DND-41 (cell line): ENCODE data around the gene MARVELD3.

ENCODE experiments used
- ATAC-seq: fragments of 200-7000 bp; cut with Tn5 transposase; 3 replicates; pipeline ENCODE4 v1.9.1; 2021; ENCODE audit warnings: low read depth; ENCODE audit not compliant: insufficient read depth
- DNase-seq: peaks from one replicate; pipeline ENCODE4 v3.0.0-alpha.2; 2020
- H2AFZ ChIP-seq: 2 replicates; pipeline ENCODE4 v1.6.0; 2012; ENCODE audit warnings: low read depth, low read length
- H3K27ac ChIP-seq: 2 replicates; pipeline ENCODE4 v1.5.1; 2012; ENCODE audit warnings: low read length, inconsistent platforms
- H3K27me3 ChIP-seq: fragments of 200-600 bp; sonication (generic); 2 replicates; pipeline ENCODE4 v1.6.0; 2012; ENCODE audit warnings: low read length, mild to moderate bottlenecking, inconsistent platforms; ENCODE audit not compliant: insufficient read depth, poor library complexity
- H3K36me3 ChIP-seq: 2 replicates; pipeline ENCODE4 v1.5.1; 2012; ENCODE audit warnings: low read length, inconsistent platforms; ENCODE audit not compliant: insufficient read depth
- H3K4me1 ChIP-seq: 2 replicates; pipeline ENCODE4 v1.5.1; 2012; ENCODE audit warnings: mild to moderate bottlenecking, low read length; ENCODE audit not compliant: insufficient read depth
- H3K4me2 ChIP-seq: 2 replicates; pipeline ENCODE4 v1.6.0; 2012; ENCODE audit warnings: mild to moderate bottlenecking, moderate library complexity, low read length, inconsistent platforms; ENCODE audit not compliant: insufficient read depth
- H3K4me3 ChIP-seq, 2 experiments: fragments of 200-600 bp in 1 of 2; shearing (Covaris generic) in 1 of 2; 2 replicates each; pipeline ENCODE4 v1.5.1; 2012 to 2016; ENCODE audit warnings: inconsistent platforms in 2 of 2, low read length in 2 of 2, mild to moderate bottlenecking in 2 of 2, low read depth in 1 of 2, moderate library complexity in 1 of 2
- H3K79me2 ChIP-seq: 2 replicates; pipeline ENCODE4 v1.6.0; 2012; ENCODE audit warnings: low read length, inconsistent platforms; ENCODE audit not compliant: insufficient read depth
- H3K9ac ChIP-seq: 2 replicates; pipeline ENCODE4 v1.6.0; 2012; ENCODE audit warnings: low read depth, mild to moderate bottlenecking, inconsistent platforms, low read length, moderate library complexity
- H3K9me3 ChIP-seq: 2 replicates; pipeline ENCODE4 v1.5.1; 2012; ENCODE audit warnings: low read length, moderate library complexity, mild to moderate bottlenecking, inconsistent platforms; ENCODE audit not compliant: insufficient read depth, severe bottlenecking
- H4K20me1 ChIP-seq: 2 replicates; pipeline ENCODE4 v1.6.0; 2012; ENCODE audit warnings: low read length; ENCODE audit not compliant: insufficient read depth
- EZH2 ChIP-seq: IDR thresholded peaks from 3 replicates; pipeline ENCODE4 v1.6.1; 2012; ENCODE audit warnings: borderline replicate concordance, low read depth, mild to moderate bottlenecking, moderate library complexity, low read length, inconsistent platforms; ENCODE audit not compliant: severe bottlenecking
- TF ChIP-seq, protein P1 (sequence below): IDR thresholded peaks from 2 replicates; pipeline ENCODE4 v1.5.1; 2012; ENCODE audit warnings: borderline replicate concordance, low read length, moderate library complexity, mild to moderate bottlenecking; ENCODE audit not compliant: poor library complexity, severe bottlenecking; ENCODE audit errors: extremely low read depth

Gene MARVELD3

GRCh38 chr16:71590584-71590983 lies 35.4 kb upstream of the MARVELD3 start:
- ATAC-seq (no peak), DNase-seq (no peak)
- no peak for TF ChIP-seq EZH2
- TF ChIP-seq, protein P1, sequence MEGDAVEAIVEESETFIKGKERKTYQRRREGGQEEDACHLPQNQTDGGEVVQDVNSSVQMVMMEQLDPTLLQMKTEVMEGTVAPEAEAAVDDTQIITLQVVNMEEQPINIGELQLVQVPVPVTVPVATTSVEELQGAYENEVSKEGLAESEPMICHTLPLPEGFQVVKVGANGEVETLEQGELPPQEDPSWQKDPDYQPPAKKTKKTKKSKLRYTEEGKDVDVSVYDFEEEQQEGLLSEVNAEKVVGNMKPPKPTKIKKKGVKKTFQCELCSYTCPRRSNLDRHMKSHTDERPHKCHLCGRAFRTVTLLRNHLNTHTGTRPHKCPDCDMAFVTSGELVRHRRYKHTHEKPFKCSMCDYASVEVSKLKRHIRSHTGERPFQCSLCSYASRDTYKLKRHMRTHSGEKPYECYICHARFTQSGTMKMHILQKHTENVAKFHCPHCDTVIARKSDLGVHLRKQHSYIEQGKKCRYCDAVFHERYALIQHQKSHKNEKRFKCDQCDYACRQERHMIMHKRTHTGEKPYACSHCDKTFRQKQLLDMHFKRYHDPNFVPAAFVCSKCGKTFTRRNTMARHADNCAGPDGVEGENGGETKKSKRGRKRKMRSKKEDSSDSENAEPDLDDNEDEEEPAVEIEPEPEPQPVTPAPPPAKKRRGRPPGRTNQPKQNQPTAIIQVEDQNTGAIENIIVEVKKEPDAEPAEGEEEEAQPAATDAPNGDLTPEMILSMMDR: no peak
- no peaks in the 10 kb centered on the region for H3K4me1 ChIP-seq
- no peak overlapping the region for H3K9ac ChIP-seq
- H3K9me3 ChIP-seq: no peaks in the 10 kb centered on the region
- H3K36me3 ChIP-seq: no peaks in the 10 kb centered on the region
- H3K4me3 ChIP-seq: no peak overlapping the region
- H3K27me3 ChIP-seq: peaks cover 4% of the 10 kb centered on the region
- H2AFZ ChIP-seq: no peak overlapping the region
- no peaks in the 10 kb centered on the region for H4K20me1 ChIP-seq
- no peak overlapping the region for H3K4me2 ChIP-seq
- no peak overlapping the region for H3K27ac ChIP-seq
- no peaks in the 10 kb centered on the region for H3K79me2 ChIP-seq

GRCh38 chr16:71591917-71592316 lies 34.1 kb upstream of the MARVELD3 start:
- Histone ChIP-seq H3K9me3 (no peaks in the 10 kb centered on the region), H4K20me1 (no peaks in the 10 kb centered on the region), H3K4me1 (no peaks in the 10 kb centered on the region), H3K27me3 (peaks cover 4% of the 10 kb centered on the region), H3K36me3 (no peaks in the 10 kb centered on the region), H3K27ac (no peak overlapping the region), H3K4me2 (no peak overlapping the region), H3K9ac (no peak overlapping the region), H2AFZ (no peak overlapping the region), H3K79me2 (no peaks in the 10 kb centered on the region), H3K4me3 (no peak overlapping the region)
- ATAC-seq: no peak
- no peak for DNase-seq
- TF ChIP-seq EZH2: no peak
- TF ChIP-seq, protein P1: no peak

DNA sequence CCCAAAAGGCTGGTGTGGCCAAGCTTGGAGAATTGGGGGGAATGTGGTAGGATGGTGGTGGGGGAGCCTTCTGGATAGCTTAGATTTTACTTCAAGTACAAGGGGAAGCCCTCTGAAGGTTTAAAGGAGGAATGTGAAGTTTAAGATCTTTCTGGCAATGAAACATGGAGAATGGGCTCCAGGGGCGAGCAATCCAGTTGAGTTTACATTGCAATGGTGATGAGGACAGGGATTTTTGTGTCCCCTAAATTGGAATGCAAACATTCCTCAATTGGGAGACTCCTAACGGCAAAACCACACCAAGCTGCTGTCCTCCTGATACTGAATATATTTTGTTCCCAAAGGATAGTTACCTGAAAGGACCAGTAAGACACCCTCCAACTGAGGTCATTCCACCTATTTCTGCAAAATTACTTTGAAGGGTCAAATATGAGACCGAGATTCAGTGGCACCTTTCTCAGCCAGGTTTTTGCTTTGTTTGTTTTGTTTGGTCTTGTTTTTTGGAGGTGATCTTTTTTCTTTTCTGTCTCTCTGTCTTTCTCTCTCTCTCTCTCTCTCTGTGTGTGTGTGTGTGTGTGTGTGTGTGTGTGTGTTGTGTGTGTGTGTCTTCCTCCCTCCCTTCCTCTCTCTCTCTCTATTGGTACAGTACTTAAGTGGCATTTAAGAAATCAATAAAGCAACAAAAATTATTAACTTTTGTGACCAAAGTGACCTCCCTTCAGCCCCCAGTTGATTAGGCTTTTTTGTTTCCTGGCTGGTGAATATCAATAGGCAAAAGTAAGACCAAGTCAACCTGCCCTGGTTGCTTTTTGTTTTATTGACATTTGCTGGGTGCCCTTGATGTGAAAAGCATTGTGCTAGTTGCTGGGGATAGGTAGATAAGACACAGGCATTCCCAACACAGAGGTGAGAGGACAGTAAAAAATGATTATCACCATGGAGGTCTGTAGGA lies 32.7 kb upstream of the MARVELD3 start:
- no peaks in the 10 kb centered on the region for H3K36me3 ChIP-seq
- ATAC-seq: no peak
- no peak overlapping the region for H2AFZ ChIP-seq
- no peak overlapping the region for H3K9ac ChIP-seq
- no peaks in the 10 kb centered on the region for H4K20me1 ChIP-seq
- no peak overlapping the region for H3K4me3 ChIP-seq
- no peak for DNase-seq
- TF ChIP-seq EZH2: no peak
- TF ChIP-seq, protein P1: no peak
- no peaks in the 10 kb centered on the region for H3K27me3 ChIP-seq
- H3K79me2 ChIP-seq: no peaks in the 10 kb centered on the region
- no peaks in the 10 kb centered on the region for H3K9me3 ChIP-seq
- no peak overlapping the region for H3K27ac ChIP-seq
- H3K4me1 ChIP-seq: no peaks in the 10 kb centered on the region
- H3K4me2 ChIP-seq: no peak overlapping the region
